ENCODE data around the gene CCT8L2.
"Not testable (repeated sequence)": the region's sequence is repeated elsewhere in the genome, so short reads cannot be mapped to it uniquely, and the experiment has no call there.

- not testable (repeated sequence) for TF ChIP-seq REST (IDR thresholded peaks at IDR 0.05; ENCODE audit: insufficient read depth in 1 of 2, low read depth in 2 of 2, low read length in 1 of 2); CTCF (IDR thresholded peaks at IDR 0.05)
Measured at GRCh38 chr22:16555077-16555994, 37.3 kb downstream of the CCT8L2 start.

Data from Panc1 (cell line).